SW480 (cell line): ENCODE data around the gene SPZ1.
A peak's percentile ranks its signal among the peaks of the same experiment; 100 is the strongest.
"Not testable (repeated sequence)": the region's sequence is repeated elsewhere in the genome, so short reads cannot be mapped to it uniquely, and the experiment has no call there.

Experiments
- DNase-seq: peaks from one replicate; pipeline ENCODE4 v3.0.0-alpha.2; 2016; ENCODE audit warnings: low spot score

SPZ1 gene, protein sequence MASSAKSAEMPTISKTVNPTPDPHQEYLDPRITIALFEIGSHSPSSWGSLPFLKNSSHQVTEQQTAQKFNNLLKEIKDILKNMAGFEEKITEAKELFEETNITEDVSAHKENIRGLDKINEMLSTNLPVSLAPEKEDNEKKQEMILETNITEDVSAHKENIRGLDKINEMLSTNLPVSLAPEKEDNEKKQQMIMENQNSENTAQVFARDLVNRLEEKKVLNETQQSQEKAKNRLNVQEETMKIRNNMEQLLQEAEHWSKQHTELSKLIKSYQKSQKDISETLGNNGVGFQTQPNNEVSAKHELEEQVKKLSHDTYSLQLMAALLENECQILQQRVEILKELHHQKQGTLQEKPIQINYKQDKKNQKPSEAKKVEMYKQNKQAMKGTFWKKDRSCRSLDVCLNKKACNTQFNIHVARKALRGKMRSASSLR

DNA sequence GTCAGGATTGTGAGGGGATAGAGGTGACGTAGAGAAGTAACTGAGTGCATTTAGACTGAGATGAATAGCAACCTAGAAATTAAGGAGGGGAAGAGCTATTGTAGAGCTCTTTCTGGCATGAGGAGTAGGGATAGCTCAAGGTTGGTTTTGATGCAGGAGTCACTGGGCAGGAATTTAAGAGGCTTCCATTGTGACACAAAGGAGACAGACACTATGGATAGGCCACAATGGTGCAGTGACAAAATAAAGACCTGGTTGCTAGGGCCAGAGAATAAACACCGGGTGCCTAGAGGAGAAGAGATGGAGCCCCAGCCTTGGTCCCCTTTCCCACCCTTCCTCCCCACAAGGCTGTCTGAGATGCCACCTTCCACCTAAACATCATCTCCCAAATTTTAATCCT, at the start of gene SPZ1:
TSS of gene SPZ1 (plus strand) at position 301 of the 400 bp plus-strand sequence. CDS start 214 bp downstream, outside the sequence.
- DNase-seq = no peak

DNA sequence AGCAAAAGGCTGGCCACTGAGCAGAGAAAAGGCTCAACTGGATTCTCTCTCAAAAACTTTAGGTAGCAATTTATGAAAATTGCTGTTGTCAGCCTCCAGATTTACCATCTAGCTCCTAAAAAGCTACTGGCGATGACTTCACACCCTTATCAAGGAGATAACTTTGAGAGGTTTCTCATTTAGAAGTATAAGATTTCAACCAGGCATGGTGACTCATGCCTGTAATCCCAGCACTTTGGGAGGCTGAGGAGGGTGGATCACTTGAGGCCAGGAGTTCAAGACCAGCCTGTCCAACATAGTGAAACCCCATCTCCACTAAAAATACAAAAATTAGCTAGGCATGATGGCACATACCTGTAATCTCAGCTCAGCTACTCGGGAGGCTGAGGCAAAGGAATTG, 49.3 kb upstream of the SPZ1 start:
- not testable (repeated sequence) for DNase-seq

DNA sequence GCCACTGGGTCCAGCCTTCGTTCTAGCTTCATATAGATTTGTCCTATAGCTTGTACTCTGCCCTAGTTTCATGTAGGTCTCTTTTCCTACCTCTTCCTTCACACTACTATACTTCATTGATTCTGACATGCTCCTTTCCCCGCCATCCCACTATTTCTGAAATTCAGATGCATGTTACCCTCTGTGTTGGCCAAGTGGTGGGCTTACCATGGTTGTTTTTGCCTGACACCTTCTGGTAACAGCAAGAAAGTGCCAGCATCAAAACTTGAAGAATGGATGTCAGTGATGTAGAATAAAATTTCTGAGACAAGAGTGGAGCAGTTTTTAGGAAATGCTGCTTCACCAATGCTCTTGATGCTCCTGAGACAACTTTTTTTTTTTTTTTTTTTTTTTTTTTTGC, 44.5 kb upstream of the SPZ1 start:
- DNase-seq = peak; percentile 43

DNA sequence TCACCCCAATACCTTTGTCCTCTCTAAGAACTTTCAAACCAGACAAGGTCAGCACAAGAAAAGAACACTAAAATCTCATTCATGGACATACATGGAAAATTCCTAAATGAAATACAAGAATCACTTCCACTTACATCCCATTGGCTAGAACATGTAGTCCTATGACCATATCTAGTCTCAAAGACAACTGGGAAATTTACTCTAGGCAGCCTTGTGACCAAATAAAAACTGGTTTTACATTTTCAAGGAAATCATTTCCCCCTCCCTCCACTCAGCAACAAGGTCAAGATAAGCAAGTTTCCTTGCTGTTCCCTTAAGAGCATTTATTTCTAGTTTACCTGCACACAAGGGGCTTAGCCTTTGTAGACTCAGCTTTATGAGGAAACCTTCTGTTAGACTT, 43.6 kb upstream of the SPZ1 start:
- DNase-seq = no peak

DNA sequence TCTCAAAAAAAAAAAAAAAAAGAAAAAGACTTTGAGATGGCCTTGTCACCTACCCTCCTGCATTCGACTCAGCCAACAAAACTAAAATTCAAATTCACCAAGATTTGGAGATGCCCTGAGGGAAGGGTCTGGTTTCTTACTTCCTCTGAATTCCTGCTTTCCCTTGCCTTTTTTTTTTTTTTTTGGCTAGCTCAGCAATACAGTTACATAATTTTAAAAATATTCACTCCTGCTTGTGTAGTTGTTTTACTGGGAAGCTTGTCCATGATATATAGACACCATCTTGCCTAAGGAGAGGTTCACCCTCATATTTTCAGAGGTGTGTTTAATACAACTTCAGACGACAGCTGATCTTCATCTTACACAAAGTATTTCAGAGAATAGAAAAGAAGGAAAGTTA, 42.6 kb upstream of the SPZ1 start:
- no peak for DNase-seq

DNA sequence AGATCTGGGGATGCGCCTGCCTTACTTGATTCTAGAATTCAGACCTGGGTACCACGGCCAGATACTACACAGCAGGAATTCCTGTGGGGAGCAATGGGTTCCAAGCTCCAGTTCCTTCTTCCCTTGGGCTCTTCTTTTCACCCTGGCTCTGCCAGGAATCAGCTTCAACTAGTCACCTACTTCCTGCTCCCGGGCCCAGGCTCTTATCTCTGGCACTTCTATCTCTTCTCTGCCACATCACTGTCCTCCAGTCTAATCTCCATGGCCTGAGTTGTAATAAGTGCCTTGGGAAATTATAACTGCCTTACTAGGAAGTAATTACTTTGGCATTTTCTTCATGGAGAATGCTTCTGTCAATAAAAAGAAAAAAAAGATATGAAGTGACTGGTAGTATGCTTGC, 37.7 kb upstream of the SPZ1 start:
- DNase-seq = no peak

DNA sequence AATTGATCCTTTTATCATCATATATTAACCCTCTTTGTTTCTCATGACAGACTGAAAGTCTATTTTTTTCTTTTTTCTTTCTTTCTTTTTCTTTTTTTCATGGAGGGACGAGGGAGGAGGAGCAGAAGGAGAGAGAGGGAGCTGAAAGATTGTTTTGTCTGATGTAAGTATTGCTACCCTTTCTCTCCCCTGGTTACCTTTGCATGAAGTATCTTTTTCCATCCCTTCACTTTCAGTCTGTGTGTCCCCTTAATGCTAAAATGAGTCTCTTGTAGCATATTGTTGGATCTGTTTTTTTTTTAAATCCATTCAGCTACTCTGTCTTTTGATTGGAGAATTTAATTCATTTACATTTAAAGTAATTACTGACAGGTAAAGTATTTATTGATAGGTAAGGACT, 36.4 kb upstream of the SPZ1 start:
- DNase-seq = no peak

DNA sequence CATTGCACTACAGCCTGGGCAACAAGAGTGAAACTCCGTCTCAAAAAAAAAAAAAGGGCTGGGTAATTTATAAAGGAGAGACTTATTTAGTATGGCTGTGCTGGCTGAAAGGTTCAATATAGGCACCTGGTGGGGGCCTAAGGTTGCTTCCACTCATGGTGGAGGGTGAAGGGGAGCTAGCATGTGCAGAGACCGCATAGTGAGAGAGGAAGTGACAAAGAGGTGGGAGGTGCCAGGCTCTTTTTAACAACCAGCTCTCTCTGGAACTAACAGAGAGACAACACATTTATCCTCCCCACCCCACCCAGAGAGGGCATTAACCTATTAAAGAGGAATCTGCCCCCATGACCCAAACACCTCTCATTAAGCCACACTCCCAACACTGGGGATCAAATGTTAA, 35.1 kb upstream of the SPZ1 start:
- DNase-seq = no peak

DNA sequence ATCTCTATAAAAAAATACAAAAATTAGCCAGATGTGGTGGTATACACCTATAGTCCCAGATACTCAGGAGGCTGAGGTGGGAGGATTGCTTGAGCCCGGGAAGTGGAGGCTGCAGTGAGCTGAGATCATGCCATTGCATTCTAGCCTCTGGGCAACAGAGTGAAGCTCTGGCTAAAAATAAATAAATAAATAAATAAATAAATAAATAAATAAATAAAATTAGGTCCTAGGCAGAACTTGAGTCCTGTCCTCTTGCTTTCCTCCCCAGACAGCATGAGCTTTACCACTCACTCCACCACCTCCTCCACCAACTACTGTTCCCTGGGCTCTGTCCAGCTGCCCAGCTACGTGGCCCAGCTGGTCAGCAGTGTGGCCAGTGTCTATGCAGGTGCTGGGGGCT, 31.6 kb upstream of the SPZ1 start:
- DNase-seq = no peak

DNA sequence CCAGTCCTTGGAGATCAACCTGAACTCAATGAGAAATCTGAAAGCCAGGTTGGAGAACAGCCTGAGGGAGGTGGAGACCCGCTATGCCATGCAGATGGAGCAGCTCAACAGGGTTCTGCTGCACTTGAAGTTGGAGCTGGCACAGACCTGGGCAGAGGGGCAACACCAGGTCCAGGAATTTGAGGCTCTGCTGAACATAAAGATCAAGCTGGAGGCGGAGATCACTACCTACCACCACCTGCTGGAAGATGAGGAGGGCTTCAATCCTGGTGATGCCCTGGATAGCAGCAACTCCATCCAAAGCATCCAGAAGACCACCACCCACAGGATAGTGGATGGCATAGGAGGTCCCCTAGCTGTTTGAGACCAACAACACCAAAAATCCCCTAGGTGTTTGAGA, 30.5 kb upstream of the SPZ1 start:
- no peak for DNase-seq

DNA sequence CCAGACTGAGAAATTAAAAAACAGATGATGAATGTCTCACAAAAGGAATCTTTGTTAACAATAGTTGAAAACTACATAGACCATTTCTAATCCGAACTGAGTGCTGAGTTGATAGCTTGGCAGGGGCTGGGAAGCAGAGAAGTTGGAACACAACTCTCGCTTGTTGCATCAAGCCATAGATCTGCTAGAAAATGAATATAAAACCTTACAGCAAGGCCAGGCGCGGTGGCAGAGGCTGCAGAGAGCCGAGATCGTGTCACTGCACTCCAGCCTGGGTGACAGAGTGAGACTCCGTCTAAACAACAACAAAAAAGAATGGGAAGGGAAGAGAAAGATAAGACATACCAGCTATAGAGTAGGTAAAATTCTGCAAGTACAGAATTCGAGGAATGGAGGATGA, 28.0 kb upstream of the SPZ1 start:
- DNase-seq = no peak

DNA sequence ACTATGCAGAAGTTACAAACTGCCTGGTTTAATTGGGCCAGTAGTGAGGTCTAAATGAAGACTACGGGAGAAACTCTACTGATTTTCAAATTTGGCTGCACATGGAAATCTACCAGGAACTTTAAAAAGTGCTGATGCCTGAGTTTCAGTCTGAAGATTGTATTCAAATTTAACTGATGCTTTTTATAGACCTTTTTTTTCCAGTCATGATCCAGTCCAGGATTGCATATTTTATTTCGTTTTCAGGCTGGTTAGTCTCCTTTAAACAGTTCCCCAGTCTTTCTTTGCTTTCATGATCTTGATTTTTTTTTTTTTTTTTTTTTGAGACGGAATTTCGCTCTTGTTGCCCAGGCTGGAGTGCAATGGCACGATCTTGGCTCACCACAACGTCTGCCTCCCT, 23.7 kb upstream of the SPZ1 start:
- no peak for DNase-seq

DNA sequence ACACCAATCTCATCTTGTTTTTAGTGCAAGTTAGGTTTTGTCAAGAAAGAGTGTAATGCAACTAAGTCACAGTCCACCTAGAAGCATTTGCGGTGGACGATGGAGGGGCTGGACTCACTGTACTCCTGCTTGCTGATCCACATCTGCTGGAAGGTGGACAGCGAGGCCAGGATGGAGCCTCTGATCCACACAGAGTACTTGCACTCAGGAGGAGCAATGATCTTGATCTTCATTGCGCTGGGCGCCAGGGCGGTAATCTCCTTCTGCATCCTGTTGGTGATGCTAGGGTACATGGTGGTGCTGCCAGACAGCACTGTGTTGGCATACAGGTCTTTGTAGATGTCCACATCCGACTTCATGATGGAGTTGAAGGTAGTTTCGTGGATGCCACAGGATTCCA, 20.2 kb upstream of the SPZ1 start:
- DNase-seq = no peak

DNA sequence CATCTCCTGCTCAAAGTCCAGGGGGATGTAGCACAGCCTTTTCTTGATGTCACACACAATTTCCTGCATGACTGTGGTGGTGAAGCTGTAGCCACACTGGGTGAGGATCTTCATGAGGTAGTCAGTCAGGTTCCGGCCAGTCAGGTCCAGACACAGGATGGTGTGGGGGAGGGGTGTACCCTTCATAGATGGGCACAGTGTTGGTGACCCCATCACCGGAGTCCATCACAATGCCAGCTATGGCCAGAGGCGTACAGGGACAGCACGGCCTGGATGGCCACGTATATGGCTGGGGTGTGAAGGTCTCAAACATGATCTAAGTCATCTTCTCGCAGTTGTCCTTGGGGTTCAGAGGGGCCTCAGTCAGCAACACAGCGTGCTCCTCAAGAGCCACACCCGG, 19.7 kb upstream of the SPZ1 start:
- no peak for DNase-seq

DNA sequence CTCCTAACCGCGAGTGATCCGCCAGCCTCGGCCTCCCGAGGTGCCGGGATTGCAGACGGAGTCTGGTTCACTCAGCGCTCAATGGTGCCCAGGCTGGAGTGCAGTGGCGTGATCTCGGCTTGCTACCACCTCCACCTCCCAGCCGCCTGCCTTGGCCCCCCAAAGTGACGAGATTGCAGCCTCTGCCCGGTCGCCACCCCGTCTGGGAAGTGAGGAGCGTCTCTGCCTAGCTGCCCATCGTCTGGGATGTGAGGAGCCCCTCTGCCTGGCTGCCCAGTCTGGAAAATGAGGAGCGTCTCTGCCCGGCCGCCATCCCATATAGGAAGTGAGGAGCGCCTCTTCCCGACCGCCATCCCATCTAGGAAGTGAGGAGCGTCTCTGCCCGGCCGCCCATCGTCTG, 19.0 kb upstream of the SPZ1 start:
- DNase-seq = not testable (repeated sequence)

DNA sequence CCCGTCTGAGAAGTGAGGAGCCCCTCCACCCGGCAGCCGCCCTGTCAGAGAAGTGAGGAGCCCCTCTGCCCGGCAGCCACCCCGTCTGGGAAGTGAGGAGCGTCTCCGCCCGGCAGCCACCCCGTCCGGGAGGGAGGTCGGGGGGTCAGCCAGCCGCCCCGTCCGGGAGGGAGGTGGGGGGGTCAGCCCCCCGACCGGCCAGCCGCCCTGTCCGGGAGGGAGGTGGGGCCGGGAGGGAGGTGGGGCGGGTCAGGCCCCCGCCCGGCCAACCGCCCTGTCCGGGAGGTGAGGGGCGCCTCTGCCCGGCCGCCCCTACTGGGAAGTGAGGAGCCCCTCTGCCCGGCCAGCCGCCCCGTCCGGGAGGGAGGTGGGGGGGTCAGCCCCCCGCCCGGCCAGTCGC, 18.5 kb upstream of the SPZ1 start:
- DNase-seq = not testable (repeated sequence)

DNA sequence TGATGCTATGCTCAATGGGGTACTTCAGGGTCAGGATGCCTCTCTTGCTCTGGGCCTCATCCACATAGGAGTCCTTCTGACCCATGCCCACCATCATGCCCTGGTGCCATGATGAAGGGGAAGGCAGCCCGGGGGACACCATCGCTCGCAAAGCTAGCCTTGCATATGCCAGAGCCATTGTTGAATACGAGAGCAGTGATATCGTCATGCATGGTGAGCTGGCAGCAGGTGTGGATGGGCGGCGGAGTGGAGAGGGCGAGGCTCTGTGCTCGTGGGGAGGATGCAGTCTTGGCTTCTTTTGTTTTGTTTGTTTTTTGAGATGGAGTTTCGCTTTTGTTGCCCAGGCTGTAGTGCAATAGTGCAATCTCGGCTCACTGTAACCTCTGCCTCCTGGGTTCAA, 17.2 kb upstream of the SPZ1 start:
- no peak for DNase-seq

DNA sequence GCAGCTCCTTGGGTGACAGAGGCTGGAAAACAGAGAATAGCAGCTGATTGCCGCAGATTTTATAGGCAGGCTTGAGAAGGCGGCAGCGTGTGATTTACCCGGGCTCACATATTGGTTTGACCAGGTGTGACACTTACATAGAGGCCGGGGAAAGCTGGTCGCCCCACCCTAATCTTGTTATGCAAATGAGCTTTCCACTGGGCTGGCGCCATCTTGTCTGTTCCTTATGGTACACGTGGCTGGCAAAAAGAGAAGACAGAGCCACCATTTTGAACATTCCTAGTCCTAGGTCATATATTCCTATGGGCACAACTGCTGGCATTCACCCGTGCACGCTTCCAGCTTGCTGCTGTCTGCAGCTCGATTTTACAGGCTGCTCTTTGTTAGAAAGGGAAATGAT, 11.3 kb upstream of the SPZ1 start:
- DNase-seq = no peak

DNA sequence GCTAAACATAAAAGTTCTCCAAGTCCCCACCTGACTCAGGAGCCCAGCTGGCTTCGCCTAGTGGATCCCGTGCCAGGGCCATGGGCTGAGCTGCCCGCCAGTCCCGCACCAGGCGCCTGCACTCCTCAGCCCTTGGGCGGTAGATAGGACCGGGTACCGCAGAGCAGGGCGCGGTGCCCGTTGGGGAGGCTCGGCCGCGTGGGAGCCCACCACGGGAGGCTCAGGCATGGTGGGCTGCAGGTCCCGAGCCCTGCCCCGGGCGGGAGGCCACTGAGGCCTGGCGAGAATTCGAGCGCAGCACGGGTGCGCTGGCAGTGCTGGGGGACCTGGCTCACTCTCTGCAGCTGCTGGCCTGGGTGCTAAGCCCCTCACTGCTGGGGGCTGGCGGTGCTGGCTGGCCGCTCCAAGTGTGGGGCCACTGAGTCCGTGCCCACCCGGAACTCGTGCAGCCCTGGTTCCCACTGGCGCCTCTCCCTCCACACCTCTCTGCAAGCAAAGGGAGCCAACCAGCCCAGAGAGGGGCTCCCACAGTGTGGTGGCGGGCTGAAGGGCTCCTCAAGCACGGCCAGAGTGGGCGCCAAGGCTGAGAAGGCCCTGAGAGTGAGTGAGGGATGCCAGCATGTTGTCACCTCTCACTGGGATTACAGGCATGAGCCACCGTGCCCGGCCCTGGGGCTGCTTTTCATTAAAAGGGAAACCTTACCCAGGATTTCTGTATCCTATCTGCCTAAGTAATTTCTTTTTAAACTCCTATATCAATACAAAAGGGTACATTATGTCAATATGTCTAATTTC, 9.7 kb upstream of the SPZ1 start:
- no peak for DNase-seq

DNA sequence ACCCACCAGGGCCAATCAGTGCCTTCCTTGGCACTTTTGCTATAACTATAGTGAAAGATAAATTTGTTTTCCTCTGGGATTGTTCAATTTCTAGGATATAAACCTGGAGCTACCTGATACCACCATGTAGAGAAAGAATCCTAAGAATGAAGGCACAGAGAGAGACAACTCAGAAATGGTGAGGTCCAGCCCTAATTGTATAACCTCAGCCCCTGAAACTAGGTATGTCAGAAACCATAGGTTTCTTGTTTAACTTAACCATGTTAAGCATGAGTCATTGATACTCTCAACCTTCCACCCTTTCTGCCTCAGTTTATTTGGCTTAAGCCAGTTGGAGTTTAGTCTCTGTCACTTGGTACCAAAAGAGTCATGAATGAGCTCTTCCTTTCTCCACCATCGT, 4.6 kb upstream of the SPZ1 start:
- no peak for DNase-seq

DNA sequence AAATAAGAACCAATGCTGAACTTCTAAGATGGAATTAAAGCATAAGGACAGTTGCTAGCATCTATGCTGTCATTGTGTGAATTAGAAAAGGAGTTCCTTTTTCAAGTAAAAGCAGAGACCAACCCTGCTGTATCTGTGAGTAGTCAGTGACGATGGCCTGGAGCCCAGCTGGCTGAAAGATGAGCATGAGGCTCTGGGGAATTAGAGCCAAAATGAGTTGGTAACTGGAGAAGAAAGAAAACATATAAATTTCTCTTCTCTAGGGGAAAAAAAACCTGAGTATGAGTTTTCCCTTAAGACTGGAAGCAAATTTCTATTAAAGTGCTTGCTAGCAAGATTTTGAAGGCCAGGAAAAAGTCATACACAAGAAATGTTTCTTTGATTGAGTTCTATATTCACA, 1.6 kb upstream of the SPZ1 start:
- no peak for DNase-seq

DNA sequence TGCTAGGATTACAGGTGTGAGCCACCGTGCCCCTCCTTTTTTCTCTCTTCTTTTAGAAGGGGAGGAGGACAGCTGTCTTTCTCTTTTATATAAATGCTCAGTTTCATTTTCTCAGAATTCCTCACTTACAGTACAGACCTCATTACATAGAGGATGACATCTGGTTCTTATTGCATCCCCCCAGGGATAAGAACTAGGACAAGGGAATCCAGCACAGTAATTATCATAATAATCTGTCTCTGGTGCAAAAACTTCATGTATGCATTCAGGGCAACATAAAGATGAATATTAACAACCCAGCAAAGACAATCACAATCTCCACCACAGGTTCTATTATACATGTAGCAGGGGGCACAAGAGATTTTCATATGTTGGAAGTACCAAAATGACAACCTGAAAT, 5.1 kb downstream of the SPZ1 start:
- no peak for DNase-seq

DNA sequence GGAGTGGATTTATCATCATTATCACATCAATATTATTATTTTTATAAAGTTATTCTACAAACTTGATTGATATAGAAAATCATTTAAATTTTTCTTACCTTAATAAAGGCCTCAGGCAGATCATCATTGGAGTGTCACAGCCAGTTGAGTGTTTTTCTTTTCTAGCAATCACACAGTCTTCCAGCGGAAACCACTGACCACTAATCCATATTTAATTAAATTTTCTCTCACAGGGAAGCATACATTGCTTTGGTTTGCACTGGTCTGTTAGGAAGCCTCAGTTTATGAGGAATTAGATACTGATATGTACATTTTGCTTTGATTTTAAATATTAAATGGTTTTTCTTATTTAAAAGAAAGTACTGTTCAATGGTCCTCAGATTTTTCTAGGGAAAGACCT, 6.7 kb downstream of the SPZ1 start:
- no peak for DNase-seq

DNA sequence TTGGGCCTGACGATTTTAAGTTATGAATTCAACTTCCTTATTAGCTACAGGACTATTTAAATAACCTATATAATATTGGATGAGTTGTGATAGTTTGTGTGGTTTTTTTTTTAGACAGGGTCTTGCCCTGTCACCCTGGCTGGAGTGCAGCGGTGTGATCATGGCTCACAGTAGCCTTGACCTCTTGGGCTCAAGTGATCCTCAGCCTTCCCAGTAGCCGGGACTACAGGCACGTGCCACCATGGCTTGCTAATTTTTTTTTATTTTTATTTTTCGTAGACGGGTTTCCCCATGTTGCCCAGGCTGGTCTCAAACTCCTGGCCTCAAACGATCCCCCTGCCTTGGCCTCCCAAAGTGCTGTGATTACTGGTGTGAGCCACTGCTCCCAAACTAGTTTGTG, 17.6 kb downstream of the SPZ1 start:
- DNase-seq = no peak
